Brain microvascular endothelial cell (primary cell): ENCODE results near the gene KCNK16.

ENCODE experiments used
- DNase-seq: peaks from one replicate; pipeline ENCODE4 v3.0.0-alpha.2; 2020
- H3K27ac ChIP-seq: fragments of 250-450 bp; sonication (Bioruptor Pico); 2 replicates; pipeline ENCODE4 v1.5.1; 2020; ENCODE audit warnings: mild to moderate bottlenecking, moderate library complexity
- H3K27me3 ChIP-seq: fragments of 250-450 bp; sonication (Bioruptor Pico); replicated peaks from 2 replicates; pipeline ENCODE4 v1.5.1; 2020; ENCODE audit warnings: mild to moderate bottlenecking
- H3K36me3 ChIP-seq: fragments of 250-450 bp; sonication (Bioruptor Pico); replicated peaks from 2 replicates; pipeline ENCODE4 v1.5.1; 2020; ENCODE audit warnings: mild to moderate bottlenecking
- H3K4me3 ChIP-seq: 2 replicates; pipeline ENCODE4 v1.5.1; 2011; ENCODE audit warnings: low read depth, mild to moderate bottlenecking, control low read depth, low read length, moderate library complexity
- CTCF ChIP-seq: IDR thresholded peaks from 2 replicates; pipeline ENCODE4 v1.5.1; 2011; ENCODE audit warnings: low read depth, mild to moderate bottlenecking, moderate library complexity, low read length, control low read depth, inconsistent platforms; ENCODE audit errors: missing control alignments
- in situ Hi-C: cut with HindIII; loops from 2 replicates; pipeline ENCODE4 v1.10.0; 2017; ENCODE audit warnings: low sequenced_read_pairs, low pct_ligation_motif_present

KCNK16 gene

GRCh38 chr6:39319621-39320362, 2.7 kb downstream of the KCNK16 start:
- DNase-seq = no peak
- Histone ChIP-seq H3K36me3 (no peaks in the 10 kb centered on the region), H3K27ac (no peak overlapping the region), H3K27me3 (peaks cover 8% of the 10 kb centered on the region), H3K4me3 (no peak overlapping the region)
- in situ Hi-C loops = no loop called here
- TF ChIP-seq CTCF = no peak

- Histone ChIP-seq H3K27ac (no peak overlapping the region), H3K27me3 (peaks cover 31% of the 10 kb centered on the region), H3K4me3 (no peak overlapping the region)
These were observed 5.2 kb downstream of the KCNK16 start for GRCh38 chr6:39317256-39317655.

GRCh38 chr6:39314273-39314795, 8.2 kb downstream of the KCNK16 start, which contains the start of gene KCNK17:
KCNK17 (minus strand) TSS chr6:39314419; CDS start chr6:39314320, 99 bp downstream.
- TF ChIP-seq CTCF = no peak
- Histone ChIP-seq H3K4me3 (no peak within 1 kb of the TSS), H3K27ac (no peak within 1 kb of the TSS), H3K36me3 (no peaks in the 10 kb centered on the region), H3K27me3 (peaks cover 37% of the 10 kb centered on the region)
- in situ Hi-C loops = no loop called here
- DNase-seq = no peak

More at GRCh38 chr6:39317256-39317655, 5.2 kb downstream of the KCNK16 start:
- no peak for TF ChIP-seq CTCF
- no peak for DNase-seq
- in situ Hi-C loops = no loop called here
- no peaks in the 10 kb centered on the region for H3K36me3 ChIP-seq

- in situ Hi-C loops = no loop called here
- DNase-seq = no peak
- no peak overlapping the region for H3K27ac ChIP-seq
- H3K36me3 ChIP-seq = no peaks in the 10 kb centered on the region
- H3K27me3 ChIP-seq = peaks cover 37% of the 10 kb centered on the region
- TF ChIP-seq CTCF = no peak
- H3K4me3 ChIP-seq = no peak overlapping the region
These were observed 8.8 kb downstream of the KCNK16 start for GRCh38 chr6:39313526-39314272.

- peaks cover 37% of the 10 kb centered on the region for H3K27me3 ChIP-seq
- TF ChIP-seq CTCF = no peak
- in situ Hi-C loops = no loop called here
- no peak for DNase-seq
- H3K27ac ChIP-seq = no peak overlapping the region
- H3K4me3 ChIP-seq = no peak overlapping the region
- H3K36me3 ChIP-seq = no peaks in the 10 kb centered on the region
These were observed 9.5 kb downstream of the KCNK16 start for GRCh38 chr6:39312912-39313525.
